ENCODE results near the gene PPFIA4.
"Not testable (repeated sequence)": the region's sequence is repeated elsewhere in the genome, so short reads cannot be mapped to it uniquely, and the experiment has no call there.

PPFIA4 gene

DNA sequence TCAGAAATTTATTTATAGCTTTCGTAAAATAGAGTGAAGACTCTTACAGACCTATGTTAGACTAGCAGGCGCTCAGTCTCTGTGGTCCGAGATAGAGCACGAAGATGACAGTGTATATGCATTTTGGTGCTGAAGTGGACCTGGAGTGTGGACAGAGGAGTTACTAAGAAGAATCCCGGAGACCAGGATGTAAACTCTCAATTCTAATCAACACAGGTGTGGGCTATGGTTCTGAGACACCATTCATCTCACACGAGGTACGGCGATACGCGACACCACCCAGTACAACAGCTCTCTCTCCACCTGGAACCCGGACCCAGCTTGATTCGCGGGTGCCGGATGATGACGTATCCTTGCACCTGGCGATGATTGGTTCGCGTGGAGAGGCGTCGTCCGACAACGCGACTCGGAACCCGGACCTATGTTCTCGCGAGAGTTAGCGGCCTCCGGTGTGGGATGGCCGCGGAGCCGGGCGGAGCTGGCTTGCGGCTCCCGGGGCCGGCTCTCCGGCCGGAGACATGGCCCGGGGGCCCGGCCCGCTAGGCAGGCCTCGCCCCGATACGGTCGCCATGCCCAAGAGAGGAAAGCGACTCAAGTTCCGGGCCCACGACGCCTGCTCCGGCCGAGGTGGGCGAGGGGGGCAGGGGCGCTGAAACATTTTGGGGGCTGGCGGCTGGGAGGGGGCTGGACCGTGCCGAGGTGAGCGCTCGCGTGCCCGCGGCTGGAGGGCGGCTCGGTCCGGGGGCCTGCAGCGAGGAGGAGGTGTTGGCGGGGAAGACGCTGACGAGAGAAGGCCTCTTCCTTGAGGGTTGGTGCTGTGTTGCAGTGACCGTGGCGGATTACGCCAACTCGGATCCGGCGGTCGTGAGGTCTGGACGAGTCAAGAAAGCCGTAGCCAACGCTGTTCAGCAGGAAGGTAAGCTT is 19.1 kb upstream of the PPFIA4 start, which contains the start of gene TMEM183A:
TMEM183A (plus strand) TSS at position 427 of the 924 bp plus-strand sequence; CDS start at position 519, 92 bp downstream.
- Histone ChIP-seq H3K27me3 (ENCODE audit: insufficient read depth, low read depth, severe bottlenecking) (no peaks in the 10 kb centered on the region), H3K36me3 (peaks cover 39% of the 10 kb centered on the region), H3K27ac (peak within 1 kb of the TSS; percentile 88), H3K9me3 (ENCODE audit: severe bottlenecking) (no peaks in the 10 kb centered on the region), H3K4me3 (ENCODE audit: low read depth, low read length) (peak within 1 kb of the TSS; percentile 98)
- peak; percentile 100 for DNase-seq
- TF ChIP-seq, protein P1, sequence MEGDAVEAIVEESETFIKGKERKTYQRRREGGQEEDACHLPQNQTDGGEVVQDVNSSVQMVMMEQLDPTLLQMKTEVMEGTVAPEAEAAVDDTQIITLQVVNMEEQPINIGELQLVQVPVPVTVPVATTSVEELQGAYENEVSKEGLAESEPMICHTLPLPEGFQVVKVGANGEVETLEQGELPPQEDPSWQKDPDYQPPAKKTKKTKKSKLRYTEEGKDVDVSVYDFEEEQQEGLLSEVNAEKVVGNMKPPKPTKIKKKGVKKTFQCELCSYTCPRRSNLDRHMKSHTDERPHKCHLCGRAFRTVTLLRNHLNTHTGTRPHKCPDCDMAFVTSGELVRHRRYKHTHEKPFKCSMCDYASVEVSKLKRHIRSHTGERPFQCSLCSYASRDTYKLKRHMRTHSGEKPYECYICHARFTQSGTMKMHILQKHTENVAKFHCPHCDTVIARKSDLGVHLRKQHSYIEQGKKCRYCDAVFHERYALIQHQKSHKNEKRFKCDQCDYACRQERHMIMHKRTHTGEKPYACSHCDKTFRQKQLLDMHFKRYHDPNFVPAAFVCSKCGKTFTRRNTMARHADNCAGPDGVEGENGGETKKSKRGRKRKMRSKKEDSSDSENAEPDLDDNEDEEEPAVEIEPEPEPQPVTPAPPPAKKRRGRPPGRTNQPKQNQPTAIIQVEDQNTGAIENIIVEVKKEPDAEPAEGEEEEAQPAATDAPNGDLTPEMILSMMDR (IDR thresholded peaks at IDR 0.05; ENCODE audit: low read depth, low read length) = no peak

DNA sequence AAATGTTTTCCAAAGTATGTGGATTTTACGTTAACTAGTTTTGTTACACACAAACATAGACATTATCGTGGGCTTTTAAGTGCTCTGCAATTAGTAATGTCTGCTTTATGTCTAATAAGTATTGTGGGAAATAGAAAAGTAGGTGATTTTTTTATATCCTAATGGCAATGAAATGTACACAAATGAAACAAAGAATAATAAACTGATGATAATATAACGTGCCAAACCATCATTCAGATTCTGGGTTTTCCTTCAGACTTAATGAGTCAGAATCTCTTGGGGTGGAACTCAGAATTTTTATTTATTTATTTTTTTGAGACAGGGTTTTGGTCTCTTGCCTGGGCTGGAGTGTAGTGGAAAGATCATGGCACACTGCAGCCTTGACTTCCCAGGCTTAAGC is 17.1 kb upstream of the PPFIA4 start:
- Histone ChIP-seq H3K27me3 (ENCODE audit: insufficient read depth, low read depth, severe bottlenecking) (no peaks in the 10 kb centered on the region), H3K27ac (no peak overlapping the region), H3K4me3 (ENCODE audit: low read depth, low read length) (no peak overlapping the region), H3K9me3 (ENCODE audit: severe bottlenecking) (no peaks in the 10 kb centered on the region), H3K36me3 (peaks cover 59% of the 10 kb centered on the region)
- DNase-seq = no peak
- TF ChIP-seq, protein P1 (IDR thresholded peaks at IDR 0.05; ENCODE audit: low read depth, low read length) = no peak

DNA sequence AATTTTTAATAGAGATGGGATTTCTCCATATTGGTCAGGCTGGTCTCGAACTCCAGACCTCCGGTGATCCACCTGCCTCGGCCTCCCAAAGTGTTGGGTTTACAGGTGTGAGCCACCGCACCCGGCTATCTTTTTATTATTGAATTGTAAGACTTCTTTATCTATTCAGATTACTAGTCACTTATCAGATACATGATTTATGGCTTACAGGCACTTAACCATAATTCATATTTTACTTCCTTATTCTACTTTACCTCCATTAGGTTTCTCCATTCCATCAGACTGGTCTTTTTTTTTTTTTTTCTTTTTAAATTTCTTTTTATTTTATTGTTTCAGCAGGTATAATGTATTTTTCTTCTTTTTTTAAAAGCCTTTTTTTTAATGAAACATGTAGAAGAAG is 14.7 kb upstream of the PPFIA4 start:
- H3K4me3 ChIP-seq (ENCODE audit: low read depth, low read length) = no peak overlapping the region

DNA sequence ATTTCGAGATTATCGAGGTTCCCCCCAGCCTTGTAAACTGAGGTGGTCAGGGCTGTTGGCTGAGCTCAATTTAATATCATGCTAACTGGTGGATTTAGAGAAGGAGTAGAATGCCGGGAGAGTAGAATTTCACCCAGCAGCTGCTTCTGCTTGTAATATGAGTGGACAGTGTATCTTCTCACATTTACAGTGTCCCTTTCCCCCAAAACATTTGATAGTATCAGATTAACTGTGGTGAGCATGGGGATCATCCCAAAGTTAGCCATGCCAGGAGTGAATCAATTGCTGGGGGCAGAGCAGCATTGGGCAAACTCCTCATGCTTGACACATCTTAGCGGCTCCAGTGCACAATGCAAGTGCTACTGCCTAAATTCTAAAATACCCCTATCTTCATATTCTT is 9.2 kb upstream of the PPFIA4 start:
- DNase-seq = no peak

More for the DNA sequence above, 14.7 kb upstream of the PPFIA4 start:
- peaks cover 83% of the 10 kb centered on the region for H3K36me3 ChIP-seq
- H3K27ac ChIP-seq = no peak overlapping the region
- no peak for DNase-seq
- TF ChIP-seq, protein P1 (IDR thresholded peaks at IDR 0.05; ENCODE audit: low read depth, low read length) = no peak
- no peaks in the 10 kb centered on the region for H3K27me3 ChIP-seq (ENCODE audit: insufficient read depth, low read depth, severe bottlenecking)
- no peaks in the 10 kb centered on the region for H3K9me3 ChIP-seq (ENCODE audit: severe bottlenecking)

DNA sequence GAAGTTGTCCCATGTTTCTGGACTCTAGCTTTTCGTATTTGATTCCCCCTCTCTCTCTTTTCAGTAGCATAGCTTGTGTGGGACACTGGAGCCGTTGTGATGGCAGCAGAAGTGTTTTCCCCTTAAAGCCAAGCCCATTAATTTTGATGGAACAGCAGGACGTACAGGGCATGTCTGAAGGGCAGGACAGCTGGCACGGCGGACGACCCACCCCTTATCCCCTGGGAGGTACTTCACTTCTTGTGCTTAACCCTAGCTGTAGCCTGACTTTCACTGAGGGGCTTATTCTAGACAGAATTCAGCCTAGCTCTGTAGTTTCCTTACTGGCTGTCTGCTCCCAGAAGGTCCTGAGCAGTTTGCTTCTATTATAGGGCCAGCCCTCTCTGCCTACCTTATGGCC is 8.6 kb upstream of the PPFIA4 start:
- peak overlapping the region; percentile 62 for H3K27ac ChIP-seq
- peak; percentile 61 for DNase-seq
- H3K27me3 ChIP-seq (ENCODE audit: insufficient read depth, low read depth, severe bottlenecking) = no peaks in the 10 kb centered on the region
- peaks cover 95% of the 10 kb centered on the region for H3K36me3 ChIP-seq
- TF ChIP-seq, protein P1 (IDR thresholded peaks at IDR 0.05; ENCODE audit: low read depth, low read length) = no peak
- no peak overlapping the region for H3K4me3 ChIP-seq (ENCODE audit: low read depth, low read length)
- no peaks in the 10 kb centered on the region for H3K9me3 ChIP-seq (ENCODE audit: severe bottlenecking)

More for the DNA sequence above, 9.2 kb upstream of the PPFIA4 start:
- no peaks in the 10 kb centered on the region for H3K27me3 ChIP-seq (ENCODE audit: insufficient read depth, low read depth, severe bottlenecking)
- peak overlapping the region; percentile 62 for H3K27ac ChIP-seq
- H3K4me3 ChIP-seq (ENCODE audit: low read depth, low read length) = no peak overlapping the region
- H3K9me3 ChIP-seq (ENCODE audit: severe bottlenecking) = no peaks in the 10 kb centered on the region
- TF ChIP-seq, protein P1 (IDR thresholded peaks at IDR 0.05; ENCODE audit: low read depth, low read length) = no peak
- peaks cover 95% of the 10 kb centered on the region for H3K36me3 ChIP-seq

DNA sequence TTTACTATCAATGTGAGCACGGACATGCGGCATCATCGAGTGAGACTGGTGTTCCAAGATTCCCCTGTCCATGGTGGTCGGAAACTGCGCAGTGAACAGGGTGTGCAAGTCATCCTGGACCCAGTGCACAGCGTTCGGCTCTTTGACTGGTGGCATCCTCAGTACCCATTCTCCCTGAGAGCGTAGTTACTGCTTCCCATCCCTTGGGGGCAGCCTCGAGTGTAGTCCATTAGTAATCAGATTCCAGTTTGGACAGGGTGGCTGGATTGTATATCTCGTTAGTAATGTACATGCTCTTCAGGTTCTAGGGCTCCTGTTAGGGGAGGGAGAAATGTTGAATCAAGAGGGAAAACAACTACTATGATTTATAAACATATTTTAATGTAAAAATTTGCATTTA is 3.4 kb upstream of the PPFIA4 start:
- DNase-seq; H3K9me3 ChIP-seq (ENCODE audit: severe bottlenecking); H3K27ac ChIP-seq; H3K4me3 ChIP-seq (ENCODE audit: low read depth, low read length); H3K27me3 ChIP-seq (ENCODE audit: insufficient read depth, low read depth, severe bottlenecking): not testable (repeated sequence)
- peaks cover 76% of the 10 kb centered on the region for H3K36me3 ChIP-seq
